NCI-H2227 (cell line): Measurements from ENCODE around the gene SPDYE18.
"Not testable (repeated sequence)": the region's sequence is repeated elsewhere in the genome, so short reads cannot be mapped to it uniquely, and the experiment has no call there.

ENCODE experiments used
- DNase-seq: peaks from one replicate; lab custom pipeline; 2025; ENCODE audit not compliant: unreplicated experiment; lab: John Stamatoyannopoulos, UW

The SPDYE18 gene

DNA sequence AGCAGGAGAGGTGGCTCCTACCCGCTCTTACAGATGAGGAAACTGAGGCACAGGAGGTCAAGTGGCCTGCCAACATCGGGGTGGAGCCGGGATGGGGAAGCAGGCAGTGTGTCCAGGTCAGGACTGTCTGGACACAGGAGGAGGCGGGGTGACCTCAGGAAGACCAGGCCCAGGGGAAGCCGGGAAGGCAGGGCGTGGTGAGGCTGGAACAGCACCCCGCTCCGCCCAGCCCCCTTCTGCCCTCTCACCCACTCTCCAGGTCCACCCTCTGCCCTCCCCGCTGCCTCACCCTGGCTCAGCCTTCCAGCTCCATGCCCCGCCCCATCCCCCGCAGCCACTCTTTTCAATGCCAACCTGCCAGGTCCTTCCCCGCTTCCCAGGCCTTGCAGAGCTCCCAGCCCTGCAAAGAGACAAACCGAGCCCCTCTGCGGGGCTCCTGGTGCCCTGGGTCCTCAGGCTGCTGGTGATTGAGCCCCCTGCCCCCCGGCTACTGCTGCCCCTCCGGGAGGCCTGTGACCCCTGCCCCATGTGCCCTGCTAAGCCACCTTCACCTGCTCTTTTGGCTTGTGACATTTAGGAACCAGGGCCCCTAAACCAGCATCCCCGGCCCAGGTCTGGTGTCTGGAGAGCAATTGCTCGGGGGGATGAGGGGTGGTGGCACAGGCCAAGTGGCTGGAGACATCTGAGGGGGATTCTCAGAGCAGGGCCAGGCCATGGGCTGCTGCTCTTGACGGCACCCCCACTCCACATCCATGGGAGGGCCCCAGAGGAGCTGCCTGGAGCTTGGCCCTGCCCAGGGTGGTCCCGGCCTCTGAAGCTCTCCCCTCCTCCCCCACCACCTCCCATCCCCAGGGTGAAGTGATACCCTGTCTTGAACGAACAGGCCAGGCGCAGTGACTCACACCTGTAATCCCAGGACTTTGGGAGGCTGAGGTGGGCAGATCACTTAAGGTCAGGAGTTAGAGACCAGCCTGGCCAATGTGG is 55.9 kb downstream of the SPDYE18 start:
- not testable (repeated sequence) for DNase-seq

DNA sequence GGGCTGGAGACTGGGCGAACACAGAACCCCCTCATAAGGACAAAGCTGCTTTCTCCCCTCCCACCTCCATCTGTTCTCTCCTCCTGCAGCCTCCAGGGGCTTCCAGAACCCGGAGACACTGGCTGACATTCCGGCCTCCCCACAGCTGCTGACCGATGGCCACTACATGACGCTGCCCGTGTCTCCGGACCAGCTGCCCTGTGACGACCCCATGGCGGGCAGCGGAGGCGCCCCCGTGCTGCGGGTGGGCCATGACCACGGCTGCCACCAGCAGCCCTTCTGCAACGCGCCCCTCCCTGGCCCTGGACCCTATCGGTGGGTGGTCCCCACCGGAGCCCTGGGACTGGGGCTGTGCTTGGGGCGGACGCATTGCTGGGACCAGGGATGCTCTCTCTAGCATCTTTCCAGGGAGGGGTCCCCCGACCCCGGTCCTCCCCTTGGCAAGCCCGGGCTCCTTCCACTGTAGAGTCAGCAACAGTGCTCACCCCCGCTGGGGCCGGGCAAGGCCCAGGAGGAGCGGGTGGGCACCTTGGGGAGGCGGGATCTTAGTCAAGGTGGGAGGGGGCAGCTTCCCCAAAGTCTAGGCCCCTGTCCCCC is 56.8 kb downstream of the SPDYE18 start:
- DNase-seq, result not testable (repeated sequence)

DNA sequence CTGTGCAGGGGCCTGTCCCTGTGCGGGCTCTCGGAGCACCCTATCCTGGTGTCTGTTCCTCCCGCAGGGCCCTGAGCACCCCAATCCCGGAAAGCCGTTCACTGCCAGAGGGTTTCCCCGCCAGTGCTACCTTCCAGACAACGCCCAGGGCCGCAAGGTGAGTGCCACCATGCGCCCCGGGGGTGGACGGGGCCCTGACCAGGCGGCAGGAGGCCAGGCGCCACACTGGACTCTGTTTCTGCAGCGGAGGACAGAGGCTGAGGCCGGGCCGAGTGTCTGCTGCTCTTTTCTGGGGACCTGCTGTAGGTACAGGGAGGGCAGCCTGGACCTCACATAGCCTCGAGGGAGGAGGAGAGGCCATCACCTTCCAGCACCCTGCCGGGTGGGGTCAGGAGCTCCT is 58.2 kb downstream of the SPDYE18 start:
- DNase-seq, result not testable (repeated sequence)

DNA sequence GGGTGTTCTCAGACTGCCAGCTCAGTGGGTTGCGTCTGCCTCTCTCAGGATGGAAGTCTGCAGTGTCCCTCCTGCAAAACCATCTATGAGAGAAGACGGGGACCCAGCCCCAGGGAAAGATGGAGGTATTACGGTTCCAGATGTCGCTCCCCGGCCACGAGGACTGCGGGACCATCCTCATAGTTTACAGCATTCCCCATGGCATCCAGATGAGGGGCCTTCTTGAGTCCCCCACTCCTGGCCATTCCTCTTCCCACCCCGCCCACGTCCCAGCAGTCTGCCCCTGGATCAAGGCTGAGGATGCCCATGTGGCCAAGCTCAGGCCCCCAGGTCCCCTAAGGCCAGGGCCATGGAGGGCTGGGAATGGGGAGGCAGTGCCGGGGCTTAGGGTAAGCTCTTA is 59.1 kb downstream of the SPDYE18 start:
- not testable (repeated sequence) for DNase-seq

DNA sequence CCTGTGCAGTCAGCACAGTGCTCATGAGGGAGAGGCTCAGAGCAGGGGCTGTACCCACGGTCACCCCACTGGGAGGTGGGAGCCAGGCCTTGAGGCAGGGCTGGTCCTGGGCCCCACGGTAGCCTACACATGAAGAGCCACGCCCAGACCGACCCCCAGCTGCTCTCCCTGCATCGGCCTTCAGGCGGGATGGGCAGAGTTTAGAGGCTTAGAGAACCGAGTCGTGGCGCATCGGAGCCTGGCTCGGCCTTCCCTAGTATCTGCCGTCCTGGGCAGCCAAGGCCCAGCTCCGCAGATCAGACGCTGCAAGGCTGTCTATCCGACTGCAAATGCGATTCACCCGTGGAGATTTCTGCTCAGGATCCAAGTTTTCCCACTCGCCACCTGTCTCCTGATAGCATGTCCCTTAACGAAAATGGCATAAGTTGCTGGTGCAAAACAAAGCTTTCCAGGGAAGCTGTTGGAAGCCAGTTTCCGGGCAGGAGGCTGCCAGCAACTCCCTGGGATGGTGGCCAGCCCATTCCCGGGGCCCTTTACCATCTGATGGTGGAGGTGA is 59.6 kb downstream of the SPDYE18 start:
- not testable (repeated sequence) for DNase-seq

DNA sequence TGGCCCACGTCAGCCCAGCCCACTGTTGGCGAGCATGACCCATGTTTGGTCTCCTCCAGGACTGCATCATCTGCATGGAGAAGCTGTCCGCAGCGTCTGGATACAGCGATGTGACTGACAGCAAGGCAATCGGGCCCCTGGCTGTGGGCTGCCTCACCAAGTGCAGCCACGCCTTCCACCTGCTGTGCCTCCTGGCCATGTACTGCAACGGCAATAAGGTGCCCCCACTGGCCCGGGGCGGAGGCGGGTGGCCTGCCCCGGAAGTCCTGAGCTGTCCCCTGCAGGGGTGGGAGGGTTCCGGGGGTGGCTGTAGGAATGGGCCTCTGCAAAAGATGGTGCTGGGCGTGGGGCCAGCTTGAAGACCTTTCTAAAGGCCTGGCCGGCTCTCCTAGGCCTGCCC is 60.3 kb downstream of the SPDYE18 start:
- not testable (repeated sequence) for DNase-seq
